Neural cell (in vitro differentiated cells): ENCODE measurements around the gene ZNF600. TPM values are rescaled to one million over a fixed set of nuclear protein-coding genes. Genes with fewer than 3 reads are reported as not detected.
"Not testable (repeated sequence)": the region's sequence is repeated elsewhere in the genome, so short reads cannot be mapped to it uniquely, and the experiment has no call there.

Experiments used
- H2AFZ ChIP-seq: fragments of 200-600, 300-800 bp; sonication (generic), shearing (Covaris generic); 2 replicates; pipeline ENCODE4 v1.6.0; 2014; ENCODE audit warnings: low read depth, mild to moderate bottlenecking, antibody characterized with exemption, low read length, moderate library complexity
- H3F3A ChIP-seq: fragments of 200-600 bp; shearing (Covaris generic); 2 replicates; pipeline ENCODE4 v1.6.1; 2016; ENCODE audit warnings: mild to moderate bottlenecking, moderate library complexity, mixed read lengths, antibody characterized with exemption, low read length; ENCODE audit not compliant: insufficient read depth, poor library complexity, severe bottlenecking
- H3K27ac ChIP-seq: fragments of 200-600, 300-800 bp; sonication (generic), shearing (Covaris generic); 2 replicates; pipeline ENCODE4 v1.5.1; 2014; ENCODE audit warnings: mild to moderate bottlenecking, low read length, moderate library complexity
- H3K27me3 ChIP-seq: fragments of 300-800, 200-600 bp; sonication (generic), shearing (Covaris generic); 2 replicates; pipeline ENCODE4 v1.6.0; 2014; ENCODE audit warnings: mild to moderate bottlenecking, low read depth, low read length, moderate library complexity; ENCODE audit not compliant: insufficient read depth
- H3K36me3 ChIP-seq: fragments of 300-800, 200-600 bp; sonication (generic), shearing (Covaris generic); 2 replicates; pipeline ENCODE4 v1.5.1; 2014; ENCODE audit warnings: mild to moderate bottlenecking, antibody characterized with exemption, low read length, moderate library complexity; ENCODE audit not compliant: insufficient read depth
- H3K4me2 ChIP-seq: fragments of 300-800, 200-600 bp; sonication (generic), shearing (Covaris generic); 2 replicates; pipeline ENCODE4 v1.6.0; 2014; ENCODE audit warnings: mild to moderate bottlenecking, low read length
- H3K4me3 ChIP-seq: fragments of 300-800, 200-600 bp; sonication (generic), shearing (Covaris generic); 2 replicates; pipeline ENCODE4 v1.5.1; 2014; ENCODE audit warnings: mild to moderate bottlenecking, low read length, moderate library complexity
- H3K79me2 ChIP-seq: fragments of 200-600 bp; shearing (Covaris generic); replicated peaks from 2 replicates; pipeline ENCODE4 v1.6.0; 2014; ENCODE audit warnings: mild to moderate bottlenecking, low read length, moderate library complexity; ENCODE audit not compliant: insufficient read depth
- H3K9ac ChIP-seq: fragments of 300-800, 200-600 bp; sonication (generic), shearing (Covaris generic); 2 replicates; pipeline ENCODE4 v1.6.1; 2016; ENCODE audit warnings: mild to moderate bottlenecking, low read length, mixed read lengths
- H3K9me2 ChIP-seq: fragments of 200-600 bp; shearing (Covaris generic); 2 replicates; pipeline ENCODE4 v1.6.1; 2016; ENCODE audit warnings: mild to moderate bottlenecking, low read length, mixed read lengths; ENCODE audit not compliant: insufficient read depth
- H3K9me3 ChIP-seq: fragments of 200-600, 300-800 bp; sonication (generic), shearing (Covaris generic); 2 replicates; pipeline ENCODE4 v1.6.1; 2016; ENCODE audit warnings: mild to moderate bottlenecking, mixed run types, low read length, moderate library complexity, mixed read lengths
- H4K20me1 ChIP-seq: fragments of 200-600 bp; shearing (Covaris generic); 2 replicates; pipeline ENCODE4 v1.6.1; 2016; ENCODE audit warnings: mild to moderate bottlenecking, mixed run types; ENCODE audit not compliant: insufficient read depth
- polyA plus RNA-seq: library from polyadenylated mRNA; depleted of rRNA; stranded (reverse); fragments of >200 nt; gene quantifications from 2 replicates; pipeline ENCODE4 v1.2.3, GENCODE V29; 2014

Gene ZNF600
- polyA plus RNA-seq, 1 donor from 2014 or later: 0.59 TPM

DNA sequence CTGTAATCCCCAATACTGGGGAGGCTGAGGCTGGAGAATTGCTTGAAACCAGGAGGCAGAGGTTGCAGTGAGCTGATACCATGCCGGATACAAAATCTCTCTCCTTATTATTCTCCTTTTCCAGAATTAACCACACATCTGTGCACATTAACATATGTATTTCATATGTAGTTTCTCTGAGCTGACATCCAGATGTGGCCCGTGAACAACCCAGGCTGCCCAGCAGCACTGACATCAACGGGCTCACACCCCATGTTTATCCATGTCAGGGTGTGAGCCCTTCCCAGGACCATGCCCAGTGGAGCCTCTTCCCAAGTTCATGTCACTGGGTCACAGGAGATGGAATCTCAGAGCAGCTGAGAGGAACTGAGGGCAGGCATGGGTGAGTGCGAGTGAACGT is 71.3 kb downstream of the ZNF600 start:
- not testable (repeated sequence) for H2AFZ ChIP-seq, H4K20me1 ChIP-seq, H3K9ac ChIP-seq, H3K27me3 ChIP-seq, H3K9me2 ChIP-seq, H3F3A ChIP-seq, H3K27ac ChIP-seq, H3K79me2 ChIP-seq, H3K36me3 ChIP-seq, H3K4me3 ChIP-seq, H3K4me2 ChIP-seq, H3K9me3 ChIP-seq

Other genes starting within 250 kb of the ZNF600 start
- 8.0 and 8.1 TPM in 2 replicates for gene ZNF701, start 216.5 kb downstream of the ZNF600 start, polyA plus RNA-seq
- 69.3 and 100.0 TPM in 2 replicates for gene ZNF83, start 148.4 kb downstream of the ZNF600 start, polyA plus RNA-seq
- 6.7 and 11.8 TPM in 2 replicates for gene ZNF611, start 51.7 kb downstream of the ZNF600 start, polyA plus RNA-seq
- gene ZNF28, start 34.8 kb upstream of the ZNF600 start, polyA plus RNA-seq: 10.0 and 15.4 TPM in 2 replicates
- gene ZNF468, start 70.8 kb upstream of the ZNF600 start, polyA plus RNA-seq: 29.0 and 34.5 TPM in 2 replicates
- 35.7 and 53.5 TPM in 2 replicates for gene ZNF320, start 110.8 kb upstream of the ZNF600 start, polyA plus RNA-seq
- 0.26 and 0.34 TPM in 2 replicates for gene ZNF888, start 136.6 kb upstream of the ZNF600 start, polyA plus RNA-seq
- gene ZNF816, start 176.1 kb upstream of the ZNF600 start, polyA plus RNA-seq: 0.10 and 1.5 TPM in 2 replicates
- gene ERVV-1, start 227.1 kb upstream of the ZNF600 start, polyA plus RNA-seq: not detected in 2 replicates